ENCODE data around the gene LRRK2.

GRCh38 chr12:40335991-40336390 lies 111.2 kb downstream of the LRRK2 start:
- TF ChIP-seq, protein P1, sequence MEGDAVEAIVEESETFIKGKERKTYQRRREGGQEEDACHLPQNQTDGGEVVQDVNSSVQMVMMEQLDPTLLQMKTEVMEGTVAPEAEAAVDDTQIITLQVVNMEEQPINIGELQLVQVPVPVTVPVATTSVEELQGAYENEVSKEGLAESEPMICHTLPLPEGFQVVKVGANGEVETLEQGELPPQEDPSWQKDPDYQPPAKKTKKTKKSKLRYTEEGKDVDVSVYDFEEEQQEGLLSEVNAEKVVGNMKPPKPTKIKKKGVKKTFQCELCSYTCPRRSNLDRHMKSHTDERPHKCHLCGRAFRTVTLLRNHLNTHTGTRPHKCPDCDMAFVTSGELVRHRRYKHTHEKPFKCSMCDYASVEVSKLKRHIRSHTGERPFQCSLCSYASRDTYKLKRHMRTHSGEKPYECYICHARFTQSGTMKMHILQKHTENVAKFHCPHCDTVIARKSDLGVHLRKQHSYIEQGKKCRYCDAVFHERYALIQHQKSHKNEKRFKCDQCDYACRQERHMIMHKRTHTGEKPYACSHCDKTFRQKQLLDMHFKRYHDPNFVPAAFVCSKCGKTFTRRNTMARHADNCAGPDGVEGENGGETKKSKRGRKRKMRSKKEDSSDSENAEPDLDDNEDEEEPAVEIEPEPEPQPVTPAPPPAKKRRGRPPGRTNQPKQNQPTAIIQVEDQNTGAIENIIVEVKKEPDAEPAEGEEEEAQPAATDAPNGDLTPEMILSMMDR (IDR thresholded peaks at IDR 0.05; ENCODE audit: control extremely low read depth in 1 of 3, insufficient read depth in 1 of 3, low read depth in 1 of 3, low read length in 3 of 3), result no peak
- TF ChIP-seq JUND (IDR thresholded peaks at IDR 0.05; ENCODE audit: low read length) (no peak), EZH2 (IDR thresholded peaks at IDR 0.05; ENCODE audit: low read depth, low read length, severe bottlenecking) (no peak), SUZ12 (IDR thresholded peaks at IDR 0.05; ENCODE audit: low read length) (no peak), SIN3A (conservative IDR thresholded peaks at IDR 0.05 in 1 of 2, IDR thresholded peaks at IDR 0.05 in 1 of 2; ENCODE audit: low read depth in 1 of 2, low read length in 2 of 2) (no peak), BACH1 (IDR thresholded peaks at IDR 0.05; ENCODE audit: low read length) (no peak), EGR1 (IDR thresholded peaks at IDR 0.05; ENCODE audit: borderline replicate concordance, low read depth, low read length) (no peak), EP300 (IDR thresholded peaks at IDR 0.05; ENCODE audit: borderline replicate concordance in 1 of 2, low read depth in 2 of 2, low read length in 2 of 2) (no peak), POLR2A (IDR thresholded peaks at IDR 0.05; ENCODE audit: control extremely low read depth in 1 of 2, low read depth in 2 of 2, low read length in 2 of 2) (no peak), CREB1 (IDR thresholded peaks at IDR 0.05) (no peak), BRCA1 (IDR thresholded peaks at IDR 0.05; ENCODE audit: low read depth, low read length) (no peak), RNF2 (IDR thresholded peaks at IDR 0.05; ENCODE audit: borderline replicate concordance, low read depth, low read length, missing control alignments, poor library complexity, severe bottlenecking) (no peak)
- TF ChIP-seq, protein P2, sequence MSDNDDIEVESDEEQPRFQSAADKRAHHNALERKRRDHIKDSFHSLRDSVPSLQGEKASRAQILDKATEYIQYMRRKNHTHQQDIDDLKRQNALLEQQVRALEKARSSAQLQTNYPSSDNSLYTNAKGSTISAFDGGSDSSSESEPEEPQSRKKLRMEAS (IDR thresholded peaks at IDR 0.05), result no peak
